Endometrial microvascular endothelial cells (primary cell): ENCODE data around the gene EIF1AD. TPM values are rescaled to one million over a fixed set of nuclear protein-coding genes. Genes with fewer than 3 reads are reported as not detected.
"Not testable (repeated sequence)": the region's sequence is repeated elsewhere in the genome, so short reads cannot be mapped to it uniquely, and the experiment has no call there.

Experiments used
- in situ Hi-C: cut with HindIII; loops from 2 replicates; pipeline ENCODE4 v1.10.0; 2017; ENCODE audit warnings: low sequenced_read_pairs, low pct_unique_long_range_greater_than_20kb; ENCODE audit errors: inconsistent ontology term
- total RNA-seq: library from RNA; depleted of rRNA; stranded (reverse); fragments of >200 nt; gene quantifications from one replicate; pipeline ENCODE4 v1.2.3, GENCODE V29; 2015; ENCODE audit errors: inconsistent ontology term

EIF1AD gene
- total RNA-seq, 1 donor from 2014 or later: 36.8 TPM

- in situ Hi-C loops: no loop called here
Observed at GRCh38 chr11:65952052-65952521, 49.9 kb downstream of the EIF1AD start.

- in situ Hi-C loops: not testable (repeated sequence)
Observed at GRCh38 chr11:65951641-65952040, 50.3 kb downstream of the EIF1AD start.

DNA sequence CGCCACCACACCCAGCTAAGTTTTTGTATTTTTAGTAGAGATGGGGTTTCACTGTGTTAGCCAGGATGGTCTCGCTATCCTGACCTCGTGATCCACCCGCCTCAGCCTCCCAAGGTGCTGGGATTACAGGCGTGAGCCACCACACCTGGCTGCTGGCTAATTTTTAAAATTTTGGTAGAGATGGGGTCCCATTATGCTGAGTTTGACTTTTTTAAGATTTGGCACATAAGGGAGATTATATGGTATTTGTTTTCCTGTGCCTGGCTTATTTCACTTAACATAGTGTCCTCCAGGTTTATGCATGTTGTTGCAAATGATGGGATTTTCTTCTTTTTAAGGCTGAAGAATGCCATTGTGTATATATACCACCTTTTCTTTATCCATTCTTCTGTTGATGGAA, 51.2 kb downstream of the EIF1AD start:
- in situ Hi-C loops: not testable (repeated sequence)

DNA sequence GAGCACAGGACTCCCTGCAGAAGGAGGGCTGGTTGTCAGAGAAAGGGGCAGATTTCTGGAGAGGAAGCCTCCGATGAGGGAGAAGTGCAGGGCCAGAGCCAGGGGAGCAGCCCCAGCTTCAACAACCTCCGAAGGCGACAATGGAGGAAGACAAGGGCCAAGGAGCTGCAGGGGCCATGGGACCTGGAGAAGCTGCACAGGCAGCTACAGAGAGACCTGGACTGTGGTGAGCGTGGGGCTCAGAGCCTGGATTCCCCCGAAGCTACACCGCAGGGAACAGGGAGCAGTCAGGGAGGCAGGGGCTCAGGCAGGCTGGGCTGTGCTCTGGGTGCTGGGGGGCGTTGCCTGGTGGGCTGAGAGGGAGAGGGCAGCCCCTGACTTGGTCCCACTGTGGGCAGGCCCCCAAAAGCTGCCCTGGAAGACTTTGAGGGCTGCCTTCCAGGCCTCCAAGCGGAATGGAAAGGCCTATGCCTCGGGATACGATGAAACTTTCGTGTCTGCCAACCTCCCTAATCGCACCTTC, 54.3 kb downstream of the EIF1AD start:
- in situ Hi-C loops: no loop called here

- in situ Hi-C loops: no loop called here
Observed at GRCh38 chr11:65947133-65947532, 54.8 kb downstream of the EIF1AD start.

DNA sequence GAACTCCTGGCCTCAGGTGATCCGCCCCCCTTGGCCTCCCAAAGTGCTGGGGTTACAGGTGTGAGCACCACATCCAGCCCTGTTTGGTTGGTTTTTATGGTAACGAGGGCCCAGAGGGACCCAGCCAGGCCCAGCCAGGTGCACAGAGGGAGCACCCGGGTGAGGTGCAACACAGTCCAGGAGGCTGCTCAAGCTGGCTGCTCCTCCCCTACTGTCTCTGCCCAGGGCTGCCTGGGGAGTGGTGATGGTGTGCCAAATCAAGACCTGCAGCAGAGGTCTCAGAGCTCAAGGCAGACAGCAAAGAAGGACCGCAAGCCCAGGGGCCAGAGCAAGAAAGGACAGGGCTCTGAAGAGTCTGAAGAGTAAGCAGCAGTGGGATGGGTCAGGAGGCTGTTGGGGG, 55.3 kb downstream of the EIF1AD start:
- in situ Hi-C loops: no loop called here

Other genes with a start within 250 kb of the EIF1AD start
- 8.5 TPM for gene AP5B1, start 221.2 kb downstream of the EIF1AD start, total RNA-seq
- not detected for gene OVOL1, start 215.1 kb downstream of the EIF1AD start, total RNA-seq
- not detected for gene SNX32, start 168.2 kb downstream of the EIF1AD start, total RNA-seq
- gene CFL1, start 144.0 kb downstream of the EIF1AD start, total RNA-seq: 2,359 TPM
- gene MUS81, start 141.7 kb downstream of the EIF1AD start, total RNA-seq: 50.1 TPM
- gene EFEMP2, start 129.4 kb downstream of the EIF1AD start, total RNA-seq: 81.8 TPM
- gene CTSW, start 122.3 kb downstream of the EIF1AD start, total RNA-seq: not detected
- gene FIBP, start 113.7 kb downstream of the EIF1AD start, total RNA-seq: 154 TPM
- 133 TPM for gene CCDC85B, start 111.5 kb downstream of the EIF1AD start, total RNA-seq
- 81.7 TPM for gene FOSL1, start 101.8 kb downstream of the EIF1AD start, total RNA-seq
- 9.8 TPM for gene C11orf68, start 83.1 kb downstream of the EIF1AD start, total RNA-seq
- gene DRAP1, start 82.7 kb downstream of the EIF1AD start, total RNA-seq: 151 TPM
- not detected for gene TSGA10IP, start 56.7 kb downstream of the EIF1AD start, total RNA-seq
- 34.7 TPM for gene SART1, start 40.4 kb downstream of the EIF1AD start, total RNA-seq
- gene BANF1, start 346 bp upstream of the EIF1AD start, total RNA-seq: 118 TPM
- gene CST6, start 9.9 kb upstream of the EIF1AD start, total RNA-seq: not detected
- gene CATSPER1, start 24.3 kb upstream of the EIF1AD start, total RNA-seq: under 0.01 TPM
- gene GAL3ST3, start 47.0 kb upstream of the EIF1AD start, total RNA-seq: not detected
- gene SF3B2, start 50.2 kb upstream of the EIF1AD start, total RNA-seq: 134 TPM
- gene PACS1, start 68.1 kb upstream of the EIF1AD start, total RNA-seq: 17.7 TPM